Head of caudate nucleus (tissue), 42 donors: Measurements from ENCODE around the gene MAP3K20.
A peak's percentile ranks its signal among the peaks of the same experiment; 100 is the strongest.
"Not testable (repeated sequence)": the region's sequence is repeated elsewhere in the genome, so short reads cannot be mapped to it uniquely, and the experiment has no call there.

Experiments
- DNase-seq, 42 donors: peaks; one replicate each; pipeline versions ENCODE4 v3.0.0 to v3.0.0-alpha.2; 2020 to 2021; ENCODE audit warnings: mixed read lengths in 7 of 42
- intact Hi-C: fragments of 100-400 bp; cut with DNase I; formaldehyde crosslinking; loops from one replicate; pipeline ENCODE4 v1.15.0; 2022

MAP3K20 gene

GRCh38 chr2:173282795-173283545 is 207.3 kb downstream of the MAP3K20 start:
- intact Hi-C loops = no loop called here
- DNase-seq = no peak

GRCh38 chr2:173286153-173286809 is 210.6 kb downstream of the MAP3K20 start:
- intact Hi-C loops = no loop called here
- DNase-seq = no peak

GRCh38 chr2:173287594-173287993 is 211.9 kb downstream of the MAP3K20 start:
- intact Hi-C loops = no loop called here
- no peak for DNase-seq

- DNase-seq = no peak
- intact Hi-C loops = no loop called here
Measured at GRCh38 chr2:173288561-173288960, 212.9 kb downstream of the MAP3K20 start.

- DNase-seq = no peak
- intact Hi-C loops = no loop called here
Measured at GRCh38 chr2:173290046-173290445, 214.4 kb downstream of the MAP3K20 start.

GRCh38 chr2:173290518-173290917 is 214.9 kb downstream of the MAP3K20 start:
- no peak for DNase-seq
- intact Hi-C loops = no loop called here

GRCh38 chr2:173291412-173291811 is 215.8 kb downstream of the MAP3K20 start:
- intact Hi-C loops = no loop called here
- no peak for DNase-seq

GRCh38 chr2:173296235-173296634 is 220.6 kb downstream of the MAP3K20 start:
- intact Hi-C loops = no loop called here
- no peak for DNase-seq

- no peak for DNase-seq
- intact Hi-C loops = no loop called here
Measured at GRCh38 chr2:173298536-173299097, 223.0 kb downstream of the MAP3K20 start.

GRCh38 chr2:173299764-173300163 is 224.1 kb downstream of the MAP3K20 start:
- DNase-seq = no peak
- intact Hi-C loops = no loop called here

GRCh38 chr2:173300458-173300857 is 224.8 kb downstream of the MAP3K20 start:
- no peak for DNase-seq
- intact Hi-C loops = no loop called here

- DNase-seq, intact Hi-C loops: not testable (repeated sequence)
Measured at GRCh38 chr2:173301549-173301948, 225.9 kb downstream of the MAP3K20 start.

GRCh38 chr2:173305303-173305702 is 229.7 kb downstream of the MAP3K20 start:
- no peak for DNase-seq

GRCh38 chr2:173307293-173307692 is 231.6 kb downstream of the MAP3K20 start:
- DNase-seq = peak in 6 of 42 donors; percentile 2 to 17 (median 10)
- intact Hi-C loops = no loop called here

More at GRCh38 chr2:173305303-173305702, 229.7 kb downstream of the MAP3K20 start:
- intact Hi-C loops = no loop called here

GRCh38 chr2:173309370-173309769 is 233.7 kb downstream of the MAP3K20 start:
- DNase-seq, intact Hi-C loops: not testable (repeated sequence)

GRCh38 chr2:173311844-173312606 is 236.4 kb downstream of the MAP3K20 start:
- DNase-seq = no peak
- intact Hi-C loops = no loop called here
